Smooth muscle cell of the brain vasculature (primary cell): ENCODE results near the gene ZBTB7C.

Experiments
- DNase-seq: peaks from one replicate; pipeline ENCODE4 v3.0.0-alpha.2; 2012; ENCODE audit warnings: low read depth, low spot score

Gene ZBTB7C

DNA sequence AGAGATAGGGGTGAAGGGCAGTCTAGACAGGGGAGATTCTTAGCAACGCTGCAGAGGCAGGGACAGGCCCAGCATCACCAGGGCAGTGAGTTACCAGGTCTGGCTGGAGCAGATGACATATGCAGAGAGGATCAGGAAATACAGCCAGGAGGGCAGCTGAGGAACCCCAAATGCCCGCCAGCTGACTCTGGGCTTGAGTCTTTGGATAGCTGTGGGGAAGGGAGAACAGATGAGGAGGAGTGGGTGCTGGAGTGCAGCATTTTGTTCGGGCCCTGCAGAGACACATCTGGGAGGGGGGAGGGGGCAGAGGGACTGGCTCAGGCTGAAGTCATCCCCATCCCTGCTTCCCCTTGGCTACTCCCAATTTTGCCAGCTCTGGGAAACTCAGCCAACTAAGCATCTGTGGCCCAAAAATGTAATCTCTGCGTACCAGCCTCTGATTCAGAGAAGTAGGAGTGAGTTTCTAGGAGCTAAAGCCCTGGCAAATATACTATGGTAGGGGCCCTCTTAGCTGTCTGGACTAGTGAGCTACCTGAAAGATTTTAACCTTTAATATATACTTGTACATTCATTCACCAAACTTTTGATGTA is 214.5 kb downstream of the ZBTB7C start:
- DNase-seq: no peak

DNA sequence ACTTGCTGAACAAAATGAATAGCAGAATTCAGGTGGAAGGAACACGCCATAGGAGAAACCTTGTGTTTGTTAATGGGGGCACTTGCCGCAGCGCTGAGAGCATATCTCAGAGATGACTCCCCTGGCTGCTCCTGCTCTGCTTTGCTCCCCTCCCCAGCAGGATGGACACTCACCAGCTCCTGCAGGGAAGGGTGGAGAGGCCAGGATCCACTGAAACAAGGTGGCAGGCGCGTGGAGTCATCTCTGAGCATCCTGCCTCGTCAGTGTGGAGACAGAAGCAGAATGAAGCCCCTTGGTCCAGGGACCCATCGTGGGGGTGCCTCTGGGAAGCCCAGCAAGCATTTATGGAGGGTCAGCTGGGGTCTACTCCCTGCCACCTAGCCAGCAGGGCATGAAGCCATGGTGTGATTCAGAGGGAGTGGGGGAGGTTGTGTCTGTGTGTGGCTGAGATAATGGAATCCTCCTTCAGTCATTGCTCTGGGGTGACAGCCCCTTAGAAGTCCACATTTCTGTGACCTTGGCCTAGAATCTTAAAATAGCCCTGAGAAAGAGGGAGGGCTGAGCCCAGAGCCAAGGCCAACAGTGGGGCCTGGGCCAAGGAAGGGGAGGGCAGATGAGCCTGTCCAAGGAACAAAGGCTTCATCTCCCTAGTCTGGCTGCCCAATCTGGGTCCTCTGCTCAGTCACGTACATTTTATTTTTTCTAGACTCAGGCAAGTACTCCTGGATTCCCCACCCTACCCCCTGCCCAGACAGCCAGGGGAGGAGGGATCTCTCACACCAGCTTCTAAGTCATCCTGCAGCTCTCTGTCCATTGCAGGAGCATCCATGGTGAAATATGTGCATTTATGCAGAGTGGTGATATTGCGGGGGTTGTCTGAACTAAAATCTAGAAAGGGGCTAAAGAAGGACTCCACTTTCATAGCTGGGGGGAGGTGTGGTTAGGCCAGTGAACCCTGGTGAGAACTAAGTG is 215.4 kb downstream of the ZBTB7C start:
- DNase-seq: no peak

DNA sequence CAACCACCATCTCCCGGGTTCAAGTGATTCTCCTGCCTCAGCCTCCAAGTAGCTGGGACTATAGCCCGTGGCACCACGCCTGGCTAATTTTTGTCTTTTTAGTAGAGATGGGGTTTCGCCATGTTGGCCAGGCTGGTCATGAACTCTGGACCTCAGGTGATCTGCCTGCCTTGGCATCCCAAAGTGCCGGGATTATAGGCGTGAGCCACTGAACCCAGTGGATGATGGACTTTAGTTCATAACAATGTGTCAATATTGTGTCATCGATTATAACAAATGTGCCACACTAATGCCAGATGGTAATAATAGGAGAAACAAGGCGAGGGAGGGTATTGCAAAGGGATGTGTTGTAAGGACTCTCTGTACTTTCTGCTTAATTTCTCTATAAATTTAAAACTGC is 216.6 kb downstream of the ZBTB7C start:
- no peak for DNase-seq

DNA sequence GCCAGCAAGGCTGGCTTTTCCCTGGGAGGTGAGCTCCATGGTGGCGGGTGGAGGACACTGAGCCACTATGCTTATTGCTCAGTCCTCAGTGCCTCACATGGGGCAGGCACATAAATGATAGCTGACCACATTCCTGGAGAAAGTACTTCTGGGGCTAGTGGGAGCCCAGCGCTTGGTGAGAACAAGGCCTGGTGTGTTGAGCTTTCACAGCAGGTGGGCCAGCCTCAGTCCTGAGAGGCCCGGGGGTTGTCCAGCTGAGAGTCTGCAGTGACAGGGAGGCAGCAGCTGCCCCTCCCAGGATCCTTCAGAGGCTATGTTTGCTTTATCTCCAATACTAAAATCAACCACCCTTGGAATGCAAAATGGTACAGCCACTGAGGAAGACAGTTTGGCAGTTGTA is 217.7 kb downstream of the ZBTB7C start:
- DNase-seq: no peak

DNA sequence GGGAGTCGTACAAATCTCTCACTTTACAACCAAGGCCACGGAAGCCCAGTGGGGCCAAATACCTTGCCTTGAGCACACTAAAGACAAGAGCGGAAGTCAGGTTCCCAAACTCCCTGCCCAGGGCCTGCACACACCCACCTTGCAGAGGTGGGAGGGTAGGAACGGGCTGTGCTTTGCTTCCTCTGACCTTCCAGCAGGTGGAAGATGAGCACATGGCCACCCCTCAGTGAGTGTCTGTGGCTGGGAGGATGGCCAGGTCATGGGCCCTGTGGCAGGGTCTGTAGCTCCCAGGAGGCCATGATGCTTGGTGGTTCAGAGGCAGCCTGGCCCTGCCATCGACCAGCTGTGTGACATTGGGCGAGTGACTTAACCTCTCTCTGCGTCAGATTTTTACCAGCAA is 218.2 kb downstream of the ZBTB7C start:
- no peak for DNase-seq

DNA sequence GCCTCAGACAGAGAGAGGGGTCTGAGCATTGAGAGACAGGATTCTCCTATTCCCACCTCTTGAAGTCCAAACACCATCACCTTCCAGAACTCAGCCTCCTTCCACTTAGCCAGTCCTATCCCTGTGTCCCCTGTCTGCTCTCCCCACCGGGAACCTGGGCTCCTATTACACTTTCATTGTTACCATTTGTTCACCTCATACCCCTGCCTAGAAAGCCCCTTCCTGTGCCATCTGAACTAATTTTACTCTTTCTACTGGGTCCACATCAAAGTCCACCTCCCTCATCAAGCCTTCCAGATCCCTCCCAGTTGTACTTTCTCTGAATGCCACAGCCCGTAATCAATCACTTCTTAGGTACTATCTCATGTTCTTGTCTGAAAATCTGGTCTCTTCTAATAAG is 220.6 kb downstream of the ZBTB7C start:
- DNase-seq: no peak

DNA sequence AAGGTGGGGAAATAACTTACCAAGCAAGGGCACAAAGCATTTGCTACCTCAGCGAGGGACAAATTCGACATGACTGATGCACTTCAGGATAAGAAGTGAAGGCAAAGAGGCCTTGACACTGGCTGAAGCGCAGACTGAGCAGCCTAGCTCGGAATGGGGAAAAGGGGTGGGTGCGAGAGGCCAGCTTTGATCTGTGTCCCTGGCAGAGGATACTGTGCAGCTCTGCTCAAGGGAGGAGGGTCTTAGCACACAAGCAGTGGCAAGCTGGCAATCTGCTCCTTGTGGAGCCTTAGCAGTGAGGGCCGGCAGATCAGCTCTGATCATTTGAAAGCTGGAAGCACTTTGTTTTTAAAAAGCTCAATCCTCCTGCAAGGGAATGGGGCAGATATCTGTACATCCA is 222.3 kb downstream of the ZBTB7C start:
- no peak for DNase-seq

DNA sequence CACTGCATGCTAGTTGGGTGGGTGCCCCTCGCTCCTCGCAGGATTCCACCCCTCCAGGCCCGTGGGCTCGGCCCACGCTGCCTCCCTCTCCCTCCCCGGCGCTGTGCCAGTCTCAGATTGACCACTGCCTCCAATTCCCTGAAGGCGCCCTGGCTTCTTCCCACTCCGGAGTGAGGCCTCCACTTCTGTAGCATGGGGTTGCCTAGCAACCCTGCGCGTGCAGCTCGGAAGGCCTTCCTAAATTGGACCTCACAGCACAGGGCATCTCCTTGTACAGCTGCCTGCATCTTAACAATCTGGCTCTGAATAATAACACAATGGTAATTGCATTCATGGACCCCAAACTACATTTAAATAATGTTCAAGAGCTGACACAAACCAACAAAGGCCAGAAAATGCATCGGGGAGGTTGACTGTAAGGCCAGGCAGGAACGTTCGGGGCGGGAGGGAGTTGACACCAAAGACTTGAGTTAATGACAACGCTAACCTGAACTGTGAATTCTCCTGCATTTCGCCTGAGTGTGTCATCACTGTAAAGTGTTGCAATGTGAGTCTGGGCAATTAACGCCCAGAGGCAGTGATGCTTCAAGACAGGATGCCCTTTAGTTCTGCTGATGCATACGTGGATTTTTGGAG is 222.9 kb downstream of the ZBTB7C start:
- no peak for DNase-seq

DNA sequence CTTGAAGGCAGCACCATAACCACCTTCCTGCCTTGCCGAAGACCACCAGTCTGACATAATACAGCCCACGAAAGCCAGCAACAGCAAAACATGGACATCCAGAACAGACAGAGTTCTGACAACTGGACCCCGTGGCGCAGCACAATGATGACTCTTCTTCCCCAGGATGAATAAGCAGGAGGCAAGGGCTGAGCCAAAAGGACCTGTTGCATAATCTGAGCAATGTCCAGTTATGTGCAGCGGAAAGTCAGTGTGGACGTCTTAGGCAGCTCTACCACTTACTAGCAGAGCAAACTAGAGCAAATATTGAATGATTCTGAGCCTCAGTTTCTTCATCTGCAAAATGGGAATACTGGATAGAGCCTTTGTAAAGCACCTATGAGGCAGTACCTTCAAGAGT is 225.1 kb downstream of the ZBTB7C start:
- DNase-seq: no peak

DNA sequence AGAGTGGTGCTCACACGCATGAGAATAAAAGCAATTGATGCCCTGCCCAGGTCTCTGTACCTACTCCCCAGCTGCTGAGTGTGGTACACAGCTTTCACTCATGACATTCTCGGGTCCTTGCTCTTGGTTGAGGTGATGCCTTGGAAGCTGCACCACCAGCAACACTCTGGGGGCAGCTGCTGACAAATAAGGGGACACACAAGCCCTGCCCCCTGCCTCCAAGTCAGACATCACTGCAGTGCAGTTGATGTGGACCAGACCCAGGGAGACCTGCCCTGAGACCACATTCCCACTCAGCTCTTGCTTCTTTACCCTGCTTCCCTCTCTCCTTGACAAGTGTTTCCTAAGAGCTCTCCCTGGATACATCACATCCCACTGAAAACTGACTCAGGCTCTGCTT is 225.6 kb downstream of the ZBTB7C start:
- no peak for DNase-seq

DNA sequence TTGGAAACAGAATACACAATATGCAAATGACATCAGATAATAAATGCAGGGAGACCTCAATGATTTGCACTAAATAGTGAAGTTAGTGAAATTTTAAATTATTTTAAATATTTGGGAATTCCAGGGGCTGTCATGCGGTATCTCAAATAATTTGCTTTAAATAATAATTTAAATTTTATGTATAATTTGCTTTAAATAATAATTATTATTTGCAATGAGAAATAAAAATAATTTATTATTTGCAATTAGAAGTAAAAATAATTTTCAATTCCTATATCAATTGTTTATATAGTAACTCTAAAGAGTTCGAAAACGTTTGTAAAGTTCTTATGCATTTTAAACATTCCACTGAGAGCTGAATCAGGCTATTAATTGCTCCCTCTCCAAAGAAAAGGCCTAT is 226.4 kb downstream of the ZBTB7C start:
- no peak for DNase-seq

DNA sequence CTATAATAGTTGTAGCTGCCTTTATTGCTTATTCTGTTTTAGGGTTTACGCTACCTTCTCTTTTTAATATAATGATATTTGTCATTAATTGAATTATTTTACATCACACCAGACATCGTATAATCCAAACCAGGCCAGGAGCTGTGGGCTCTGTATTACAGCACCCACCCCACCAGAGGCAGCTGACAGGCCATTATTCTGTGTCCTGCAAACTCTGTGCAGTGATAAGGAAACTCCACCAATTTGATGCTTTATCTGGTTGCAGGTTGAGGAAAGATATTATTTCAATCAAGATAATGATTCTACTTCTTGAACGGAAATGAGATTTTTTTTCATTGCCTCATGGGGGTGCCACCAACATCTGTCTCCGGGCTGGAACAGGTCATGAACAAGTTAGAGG is 227.3 kb downstream of the ZBTB7C start:
- DNase-seq: no peak

DNA sequence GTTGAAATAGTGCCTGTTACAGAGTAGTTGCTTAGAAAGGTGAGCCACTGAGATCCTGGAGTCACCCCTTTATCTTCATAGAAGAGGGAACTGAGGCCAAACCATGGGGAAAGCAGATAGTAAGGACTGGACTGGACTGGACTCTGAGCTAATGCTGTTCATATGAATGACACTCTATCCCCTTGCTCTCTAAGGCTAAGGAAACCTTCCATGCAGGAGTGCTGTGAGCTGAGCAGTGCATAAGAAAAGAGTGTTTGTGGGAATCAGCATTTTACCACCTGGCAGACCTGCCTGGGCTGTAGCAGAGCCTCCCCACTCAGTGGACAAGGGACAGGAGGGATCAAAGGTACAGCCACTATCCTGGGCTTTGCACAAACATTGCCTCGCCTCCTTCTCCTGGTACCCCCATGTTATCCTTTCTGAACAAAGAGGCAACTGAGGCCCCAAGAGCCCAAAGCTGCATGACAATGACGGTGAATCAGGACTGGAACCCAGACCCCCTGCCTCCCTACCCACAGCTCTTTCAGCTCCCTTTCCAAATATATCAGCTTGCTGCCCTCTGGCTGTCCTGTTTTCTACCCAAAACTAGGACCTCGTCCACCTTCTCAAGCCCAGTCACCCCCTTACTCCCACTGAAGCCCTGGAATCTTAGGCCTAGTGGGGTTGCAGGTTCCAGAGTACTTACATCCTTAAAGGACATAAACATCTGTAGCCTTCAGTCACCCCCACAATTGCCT is 227.9 kb downstream of the ZBTB7C start:
- DNase-seq: no peak

DNA sequence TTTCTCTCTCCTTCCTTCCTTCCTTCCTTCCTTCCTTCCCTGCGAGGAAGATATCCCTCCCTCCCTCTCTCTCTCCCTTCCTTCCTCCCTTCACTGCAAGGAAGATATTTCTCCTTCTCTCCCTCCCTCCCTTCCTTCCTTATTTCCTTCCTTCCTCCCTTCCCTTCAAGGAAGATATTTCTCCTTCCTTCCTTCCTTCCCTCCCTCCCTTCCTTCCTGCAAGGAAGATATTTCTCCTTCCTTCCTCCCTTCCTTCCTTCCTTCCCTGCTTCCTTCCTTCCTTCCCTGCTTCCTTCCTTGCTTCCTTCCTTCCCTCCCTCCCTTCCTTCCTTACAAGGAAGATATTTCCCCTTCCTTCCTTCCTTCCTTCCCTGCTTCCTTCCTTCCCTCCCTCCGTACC is 229.5 kb downstream of the ZBTB7C start:
- no peak for DNase-seq

DNA sequence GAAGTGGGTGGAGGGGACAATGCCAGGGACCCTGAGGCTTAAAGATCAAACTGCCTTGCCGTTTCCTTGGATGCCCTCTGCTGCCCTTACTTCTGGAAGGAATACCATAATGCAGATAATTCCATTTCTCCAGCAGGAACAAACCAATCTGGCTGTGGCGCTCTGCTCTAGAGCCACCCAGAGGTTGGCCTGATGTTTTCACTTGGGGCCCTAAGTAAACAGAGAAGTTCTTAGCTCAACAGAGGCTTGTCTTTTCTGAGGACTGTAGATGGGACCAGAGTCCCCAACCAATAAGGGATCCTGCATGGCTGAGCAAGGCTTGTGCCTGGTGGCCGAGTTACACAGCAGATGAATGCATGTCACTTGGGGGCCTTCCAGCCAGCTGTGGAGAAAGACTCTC is 230.2 kb downstream of the ZBTB7C start:
- no peak for DNase-seq

DNA sequence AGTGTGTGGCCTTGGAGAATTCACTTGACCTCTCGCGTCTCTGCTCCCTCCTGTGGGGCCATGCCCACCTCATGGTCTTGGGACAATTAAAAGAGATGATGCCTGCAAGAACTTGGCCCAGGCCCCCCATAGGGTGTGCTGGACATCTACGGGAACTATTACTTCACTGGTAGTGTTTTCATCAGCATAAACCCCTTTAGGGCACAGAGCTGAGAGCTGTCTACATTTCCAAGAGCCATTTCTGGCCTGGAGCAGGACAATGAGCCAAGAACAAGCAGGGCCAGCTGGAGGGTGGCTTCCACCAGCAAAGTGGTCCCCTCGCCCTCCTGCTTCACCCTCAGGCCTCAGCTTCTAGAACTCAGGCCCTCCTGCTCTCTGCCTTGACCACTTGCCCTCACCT is 232.3 kb downstream of the ZBTB7C start:
- no peak for DNase-seq

DNA sequence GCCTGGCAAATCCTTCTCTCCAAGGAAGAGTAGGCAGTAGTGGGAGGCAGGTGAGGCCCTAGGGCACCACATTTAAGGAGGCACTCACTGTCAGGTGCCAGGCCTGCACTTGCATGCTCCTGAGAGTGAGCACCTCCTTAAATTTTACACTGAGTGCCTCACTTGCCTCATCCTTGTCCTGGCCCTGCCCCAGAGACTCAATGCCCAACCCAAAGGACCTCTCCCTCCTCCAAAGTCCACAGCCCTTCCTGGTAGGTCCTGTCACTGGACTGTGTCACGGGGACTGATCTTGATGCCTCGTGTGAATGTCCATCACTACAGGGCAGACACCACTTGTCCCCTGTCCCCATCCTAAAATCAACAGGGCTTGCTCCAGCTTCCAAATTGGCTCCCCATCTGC is 235.6 kb downstream of the ZBTB7C start:
- DNase-seq: no peak

DNA sequence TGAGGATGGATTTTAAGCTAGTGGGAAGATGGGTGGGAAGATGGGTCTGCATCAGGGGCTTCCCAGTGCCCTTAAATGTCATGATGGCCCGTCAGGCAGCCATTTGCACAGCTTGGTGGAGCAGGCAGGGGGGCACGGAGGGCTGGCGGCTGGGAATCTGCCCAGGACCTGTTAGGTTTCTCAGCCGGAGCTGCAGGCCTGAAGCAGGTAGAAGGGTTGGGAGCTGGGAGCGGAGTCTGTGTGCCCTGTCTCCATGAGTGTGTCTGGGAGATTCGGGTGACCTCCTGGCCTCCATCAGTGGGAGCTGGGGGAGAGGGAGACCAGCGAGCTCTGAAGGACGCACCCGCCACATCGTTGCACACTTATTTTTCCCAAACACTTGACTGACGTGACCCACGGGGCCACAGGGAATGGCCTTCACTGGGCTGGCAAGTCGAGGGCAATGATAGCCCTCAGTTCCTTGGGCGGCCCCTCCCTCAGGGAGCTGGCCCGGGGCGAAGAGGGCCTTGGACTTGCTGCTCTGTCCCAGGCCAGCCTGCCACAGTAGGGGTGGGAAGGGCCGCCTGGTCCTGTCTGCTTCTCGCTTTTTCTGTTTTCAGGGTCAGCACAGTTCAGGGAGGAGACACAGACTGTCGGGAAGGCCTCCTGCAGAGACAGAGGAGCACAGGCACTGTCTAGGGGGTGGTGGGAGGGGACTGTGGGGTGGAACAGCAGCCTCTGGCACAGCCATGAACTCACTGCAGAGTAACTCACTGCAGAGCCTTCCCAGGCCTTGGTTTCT is 236.8 kb downstream of the ZBTB7C start:
- no peak for DNase-seq

DNA sequence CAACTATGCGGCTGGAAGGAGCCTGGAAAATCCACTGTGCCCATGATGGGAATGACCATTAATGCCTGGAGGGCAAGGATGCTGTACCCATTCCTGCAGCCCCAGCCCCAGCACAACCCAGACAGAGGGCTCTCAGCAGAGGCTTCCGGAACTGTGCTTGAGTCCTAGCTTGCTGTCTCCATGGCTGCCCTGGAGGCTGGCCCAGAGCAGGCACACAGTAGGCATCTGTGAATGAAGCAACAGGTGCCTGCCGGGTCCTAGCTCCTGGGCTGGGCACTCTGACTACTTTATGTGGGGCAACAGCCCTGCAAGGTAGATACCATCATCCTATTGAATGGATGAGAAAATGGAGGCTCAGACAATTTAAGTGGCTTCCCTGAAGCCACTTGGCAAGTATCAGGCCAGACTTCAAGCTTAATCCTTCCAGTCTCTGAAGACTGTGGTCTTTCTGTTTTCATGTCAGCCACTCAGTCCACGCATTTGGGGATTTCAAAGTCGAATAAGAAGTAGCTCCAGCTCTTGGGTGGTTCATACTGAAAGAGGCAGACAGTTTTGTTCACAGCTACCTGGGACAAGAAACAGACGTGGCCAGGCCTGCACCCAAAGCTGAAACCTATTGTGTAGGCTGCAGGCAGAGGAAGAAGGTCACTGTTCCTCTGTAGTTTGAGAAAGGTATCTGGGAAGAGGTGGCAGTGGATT is 237.5 kb downstream of the ZBTB7C start:
- DNase-seq: no peak

DNA sequence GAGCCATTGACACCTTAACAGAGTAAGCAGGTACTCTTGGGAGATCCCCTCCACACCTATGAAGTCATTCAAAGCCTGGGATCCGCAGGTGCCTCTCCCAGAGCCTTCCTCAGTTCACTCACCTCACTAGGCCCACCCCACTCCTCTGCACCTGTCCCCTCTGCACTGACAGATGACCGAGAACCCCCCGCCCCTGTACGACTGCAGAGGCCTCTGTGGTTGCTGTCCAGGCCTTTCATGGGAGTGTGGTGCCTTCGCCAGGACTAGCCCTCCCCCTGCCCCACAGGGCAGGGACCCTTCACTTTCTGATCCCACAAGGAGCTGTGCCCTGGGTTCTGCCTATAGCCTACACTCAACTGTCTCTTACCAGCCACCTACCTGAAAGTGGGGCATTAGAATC is 238.5 kb downstream of the ZBTB7C start:
- no peak for DNase-seq

DNA sequence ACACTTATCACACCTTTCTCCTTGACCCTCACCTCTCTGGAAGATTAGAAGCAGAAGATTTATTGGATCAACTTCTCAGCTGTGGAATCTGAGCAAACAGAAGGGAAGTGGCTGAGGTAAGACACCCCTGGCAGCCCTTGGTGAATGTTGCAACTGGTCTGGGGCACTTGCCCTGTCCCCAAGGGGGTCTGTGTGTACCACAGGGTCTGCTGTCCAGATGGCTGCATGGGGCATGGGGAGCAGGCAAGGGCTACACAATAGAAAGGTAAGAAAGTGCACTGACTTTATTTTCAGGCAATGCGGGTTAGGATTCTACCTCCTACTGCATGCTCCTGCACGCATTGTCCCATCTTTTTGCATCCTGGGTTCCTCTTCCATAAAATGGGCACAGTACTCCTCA is 240.3 kb downstream of the ZBTB7C start:
- DNase-seq: no peak
